Effector memory CD4-positive, alpha-beta T cell (primary cell): ENCODE results near the gene TEX13A.
"Not testable (repeated sequence)": the region's sequence is repeated elsewhere in the genome, so short reads cannot be mapped to it uniquely, and the experiment has no call there.

Source experiments
- DNase-seq, 3 donors: peaks; one replicate each; pipeline ENCODE4 v3.0.0-alpha.2; 2020
- H3K27ac ChIP-seq: 2 replicates; pipeline ENCODE4 v1.7.0; 2013; ENCODE audit warnings: mild to moderate bottlenecking, low read length, moderate library complexity; ENCODE audit not compliant: insufficient read depth, poor library complexity, severe bottlenecking
- H3K27me3 ChIP-seq: replicated peaks from 2 replicates; pipeline ENCODE4 v1.7.0; 2013; ENCODE audit warnings: mild to moderate bottlenecking, low read length; ENCODE audit not compliant: insufficient read depth, control insufficient read depth, poor library complexity, severe bottlenecking
- H3K36me3 ChIP-seq: 2 replicates; pipeline ENCODE4 v1.7.0; 2013; ENCODE audit warnings: mild to moderate bottlenecking, low read length, moderate library complexity; ENCODE audit not compliant: control insufficient read depth, insufficient read depth
- H3K4me1 ChIP-seq: 2 replicates; pipeline ENCODE4 v1.7.0; 2013; ENCODE audit warnings: low read length, mild to moderate bottlenecking; ENCODE audit not compliant: control insufficient read depth, insufficient read depth, poor library complexity, severe bottlenecking
- H3K4me3 ChIP-seq: 2 replicates; pipeline ENCODE4 v1.7.0; 2013; ENCODE audit warnings: low read length, low read depth, mild to moderate bottlenecking; ENCODE audit not compliant: insufficient read depth, poor library complexity, severe bottlenecking
- H3K9me3 ChIP-seq: 2 replicates; pipeline ENCODE4 v1.7.0; 2013; ENCODE audit warnings: mild to moderate bottlenecking, low read length, moderate library complexity; ENCODE audit not compliant: control insufficient read depth
- total RNA-seq, 3 donors: gene quantifications; one replicate each; lab custom pipeline; 2026; lab: John Stamatoyannopoulos, UW

Gene TEX13A, protein sequence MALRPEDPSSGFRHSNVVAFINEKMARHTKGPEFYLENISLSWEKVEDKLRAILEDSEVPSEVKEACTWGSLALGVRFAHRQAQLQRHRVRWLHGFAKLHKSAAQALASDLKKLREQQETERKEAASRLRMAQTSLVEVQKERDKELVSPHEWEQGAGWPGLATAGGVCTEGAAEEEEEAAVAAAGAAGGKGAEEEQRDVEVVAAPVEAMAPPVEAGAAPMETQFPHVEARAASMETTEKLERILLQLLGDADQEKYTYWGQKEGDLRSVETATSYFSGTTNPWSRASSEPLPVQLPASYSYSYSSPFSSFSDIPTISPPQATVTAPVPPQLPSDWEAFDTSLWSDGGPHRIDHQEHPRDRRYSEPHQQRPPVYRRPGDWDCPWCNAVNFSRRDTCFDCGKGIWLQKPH
- total RNA-seq: 0 reads per million in 3 donors

GRCh38 chrX:105220636-105221035 lies at the start of gene TEX13A:
Gene TEX13A (minus strand): TSS chrX:105220694. CDS start chrX:105220397, 297 bp downstream.
- no peaks in the 10 kb centered on the region for H3K27me3 ChIP-seq
- H3K4me1 ChIP-seq: no peaks in the 10 kb centered on the region
- no peaks in the 10 kb centered on the region for H3K9me3 ChIP-seq
- no peak within 1 kb of the TSS for H3K4me3 ChIP-seq
- no peak within 1 kb of the TSS for H3K27ac ChIP-seq
- no peaks in the 10 kb centered on the region for H3K36me3 ChIP-seq
- DNase-seq: no peak

GRCh38 chrX:105269386-105269785 lies 48.9 kb upstream of the TEX13A start:
- no peaks in the 10 kb centered on the region for H3K9me3 ChIP-seq
- H3K27me3 ChIP-seq: no peaks in the 10 kb centered on the region
- H3K4me1 ChIP-seq: no peaks in the 10 kb centered on the region
- H3K36me3 ChIP-seq: no peaks in the 10 kb centered on the region
- DNase-seq: no peak
- no peak overlapping the region for H3K4me3 ChIP-seq
- H3K27ac ChIP-seq: no peak overlapping the region

DNA sequence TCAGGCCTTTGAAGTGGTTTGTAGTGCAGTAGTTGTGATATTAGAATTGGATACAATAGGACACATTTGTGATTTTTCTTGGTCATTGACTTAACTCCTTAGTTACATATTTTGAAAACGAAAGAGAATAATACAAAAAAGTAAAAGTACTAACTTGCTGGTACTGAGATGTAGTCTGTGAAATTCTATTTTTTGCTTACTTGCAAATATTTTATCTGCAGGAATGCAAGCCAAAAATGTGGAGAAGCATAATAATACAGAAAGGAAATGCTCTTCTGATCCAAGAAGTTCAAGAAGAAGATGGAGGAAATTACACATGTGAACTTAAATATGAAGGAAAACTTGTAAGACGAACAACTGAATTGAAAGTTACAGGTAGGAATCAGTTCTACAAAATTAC lies 46.7 kb upstream of the TEX13A start:
- H3K9me3 ChIP-seq: no peaks in the 10 kb centered on the region
- DNase-seq: no peak
- no peaks in the 10 kb centered on the region for H3K27me3 ChIP-seq
- H3K4me1 ChIP-seq: no peaks in the 10 kb centered on the region
- H3K4me3 ChIP-seq: no peak overlapping the region
- no peak overlapping the region for H3K27ac ChIP-seq
- H3K36me3 ChIP-seq: no peaks in the 10 kb centered on the region

- Histone ChIP-seq H3K27me3 (no peaks in the 10 kb centered on the region), H3K4me3 (no peak overlapping the region), H3K4me1 (no peaks in the 10 kb centered on the region), H3K9me3 (no peaks in the 10 kb centered on the region), H3K27ac (no peak overlapping the region), H3K36me3 (no peaks in the 10 kb centered on the region)
- no peak for DNase-seq
These were observed 46.0 kb upstream of the TEX13A start for GRCh38 chrX:105266456-105266855.

DNA sequence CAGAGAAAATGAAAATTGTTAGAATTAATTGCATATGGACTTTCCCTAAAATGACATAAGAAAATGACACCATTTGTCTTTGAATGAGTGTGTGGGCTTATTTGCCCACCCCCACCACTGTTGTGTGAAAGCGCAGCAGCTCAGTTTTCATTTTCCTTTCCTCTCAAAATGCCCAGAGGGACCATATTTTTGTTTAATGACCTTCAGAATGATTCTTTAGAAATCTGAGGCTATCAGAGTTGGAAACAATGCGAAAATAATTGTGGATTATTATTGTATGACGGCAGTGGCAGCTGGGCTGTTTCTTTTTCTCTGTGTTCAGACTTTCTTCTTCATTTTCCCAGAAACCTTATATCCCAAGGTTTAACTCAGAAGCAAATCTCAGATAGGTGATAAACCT lies 44.6 kb upstream of the TEX13A start:
- Histone ChIP-seq H3K4me1 (no peaks in the 10 kb centered on the region), H3K4me3 (no peak overlapping the region), H3K27me3 (no peaks in the 10 kb centered on the region), H3K27ac (no peak overlapping the region), H3K36me3 (no peaks in the 10 kb centered on the region), H3K9me3 (no peaks in the 10 kb centered on the region)
- DNase-seq: no peak

DNA sequence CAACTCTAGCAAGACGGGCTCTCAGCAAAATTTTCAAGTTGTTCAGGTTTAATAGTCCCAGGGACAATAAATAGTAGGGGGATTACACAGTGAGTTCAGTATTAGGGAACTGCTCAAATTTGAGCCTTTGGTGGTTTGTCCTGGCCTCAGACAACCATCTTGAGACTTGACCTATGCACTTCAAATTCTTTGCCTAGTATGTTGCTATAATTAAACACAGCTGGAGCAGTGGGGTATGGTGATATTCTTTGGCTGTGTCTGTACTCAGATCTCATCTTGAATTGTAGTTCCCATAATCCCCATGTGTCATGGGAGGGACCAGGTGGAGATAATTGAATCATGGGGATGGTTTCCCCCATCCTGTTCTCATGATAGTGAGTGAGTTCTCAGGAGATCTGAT lies 43.3 kb upstream of the TEX13A start:
- H3K36me3 ChIP-seq: no peaks in the 10 kb centered on the region
- no peak overlapping the region for H3K27ac ChIP-seq
- DNase-seq: no peak
- no peaks in the 10 kb centered on the region for H3K9me3 ChIP-seq
- H3K27me3 ChIP-seq: no peaks in the 10 kb centered on the region
- H3K4me1 ChIP-seq: no peaks in the 10 kb centered on the region
- H3K4me3 ChIP-seq: no peak overlapping the region

DNA sequence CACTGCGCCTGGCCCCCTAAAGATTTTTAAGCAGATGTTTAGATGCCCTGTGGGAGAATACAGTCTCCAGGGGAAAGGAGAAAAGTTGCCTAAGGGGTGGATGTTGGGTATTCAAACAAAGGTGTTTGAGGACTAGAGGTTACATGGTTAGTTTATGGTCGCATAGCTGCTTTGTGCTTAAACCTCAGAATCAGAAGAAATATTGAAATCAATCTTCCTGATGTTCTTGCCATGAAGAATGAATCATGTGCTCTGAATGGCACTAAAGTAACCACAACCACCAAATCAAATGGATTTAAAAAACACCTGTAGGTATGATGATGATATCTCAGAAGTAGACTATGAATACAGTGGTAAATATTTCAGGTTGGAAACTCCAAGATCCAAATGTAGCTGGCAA lies 42.7 kb upstream of the TEX13A start:
- no peaks in the 10 kb centered on the region for H3K36me3 ChIP-seq
- H3K27ac ChIP-seq: no peak overlapping the region
- DNase-seq: no peak
- H3K4me1 ChIP-seq: no peaks in the 10 kb centered on the region
- H3K27me3 ChIP-seq: no peaks in the 10 kb centered on the region
- H3K4me3 ChIP-seq: no peak overlapping the region
- H3K9me3 ChIP-seq: no peaks in the 10 kb centered on the region

DNA sequence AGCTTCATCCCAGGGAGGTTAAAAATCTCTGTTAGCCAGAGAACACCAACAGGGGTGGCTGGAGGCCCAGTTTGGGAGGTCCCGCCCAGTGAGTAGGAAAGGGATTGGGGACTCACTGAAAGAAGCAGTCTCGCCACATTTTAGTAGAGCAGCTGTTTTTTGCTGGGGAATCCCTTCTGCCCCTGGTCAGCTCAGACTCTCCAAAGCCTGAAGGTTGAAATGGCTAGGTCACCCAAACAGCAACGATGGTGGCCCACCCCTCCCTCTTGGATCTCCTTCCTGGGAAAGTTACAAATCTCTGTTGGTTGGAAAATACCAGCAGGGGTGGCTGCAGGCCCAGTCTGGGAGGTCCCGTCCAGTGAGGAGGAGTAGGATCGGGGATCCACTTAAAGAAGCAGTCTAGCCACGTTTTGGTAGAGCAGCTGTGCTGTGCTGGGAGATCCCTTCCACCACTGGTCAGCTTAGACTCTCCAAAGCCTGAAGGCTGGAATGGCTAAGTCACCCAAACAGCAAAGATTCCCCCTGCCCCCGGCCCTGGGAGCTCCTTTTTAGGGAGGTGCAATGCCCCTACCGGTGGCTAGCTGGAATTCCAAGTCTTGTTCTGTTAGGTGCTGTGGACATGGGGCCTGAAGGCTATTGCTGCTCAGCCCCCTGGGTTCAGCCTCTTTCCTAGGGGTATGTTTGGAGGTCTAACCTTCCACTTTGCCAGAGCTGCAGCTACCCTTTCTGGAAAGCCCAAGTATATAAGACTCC lies 40.0 kb upstream of the TEX13A start:
- Histone ChIP-seq H3K36me3 (no peaks in the 10 kb centered on the region), H3K4me3 (no peak overlapping the region), H3K27me3 (no peaks in the 10 kb centered on the region), H3K9me3 (no peaks in the 10 kb centered on the region), H3K4me1 (no peaks in the 10 kb centered on the region), H3K27ac (no peak overlapping the region)
- no peak for DNase-seq

DNA sequence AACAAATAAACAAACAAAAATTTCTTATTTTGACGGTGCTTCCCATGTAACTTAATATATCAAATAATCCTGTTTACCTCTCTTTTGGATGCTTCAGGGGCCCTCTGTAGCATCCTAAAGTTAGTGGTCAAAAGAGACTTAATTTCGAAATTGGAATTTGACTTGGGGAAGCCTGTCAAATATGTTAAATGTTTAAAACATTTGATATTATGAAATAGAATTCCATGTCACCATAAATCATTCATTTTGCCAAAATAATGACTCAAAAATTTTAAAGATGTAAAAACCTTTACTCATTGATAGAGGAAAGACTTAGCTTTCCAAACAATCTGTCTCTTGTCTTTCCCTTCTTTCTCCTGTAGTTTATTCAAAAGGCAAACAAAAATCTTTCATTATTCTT lies 20.6 kb upstream of the TEX13A start:
- Histone ChIP-seq H3K9me3 (no peaks in the 10 kb centered on the region), H3K27ac (no peak overlapping the region), H3K27me3 (no peaks in the 10 kb centered on the region), H3K4me1 (no peaks in the 10 kb centered on the region), H3K36me3 (no peaks in the 10 kb centered on the region), H3K4me3 (no peak overlapping the region)
- no peak for DNase-seq

GRCh38 chrX:105237407-105237806 lies 16.9 kb upstream of the TEX13A start:
- not testable (repeated sequence) for H3K27ac ChIP-seq, H3K4me3 ChIP-seq, DNase-seq, H3K4me1 ChIP-seq, H3K27me3 ChIP-seq, H3K36me3 ChIP-seq, H3K9me3 ChIP-seq
